Natural killer cell (primary cell): ENCODE data around the gene IKBIP. TPM values are rescaled to one million over a fixed set of nuclear protein-coding genes. Genes with fewer than 3 reads are reported as not detected.
A peak's percentile ranks its signal among the peaks of the same experiment; 100 is the strongest.

ENCODE experiments used
- ATAC-seq, 3 donors: fragments of 150-1000 bp in 2 of 3; fragments of 200-7000 bp in 1 of 3; cut with Tn5 transposase; 1 replicate in 1 of 3; 2 replicates in 2 of 3; pipeline ENCODE4 v1.10.0; 2021; ENCODE audit warnings: mild to moderate bottlenecking in 2 of 3, moderate library complexity in 2 of 3
- DNase-seq, 2 donors: peaks; one replicate each; pipeline versions ENCODE4 v3.0.0 to v3.0.0-alpha.2; 2013 to 2021; ENCODE audit warnings: mixed read lengths in 1 of 2
- H3K27ac ChIP-seq: one replicate; pipeline ENCODE4 v1.5.1; 2013; ENCODE audit warnings: mild to moderate bottlenecking, low read length
- H3K27me3 ChIP-seq: one replicate; pipeline ENCODE4 v1.6.1; 2013; ENCODE audit warnings: low read length; ENCODE audit not compliant: control insufficient read depth, insufficient read depth
- H3K36me3 ChIP-seq: one replicate; pipeline ENCODE4 v1.6.1; 2013; ENCODE audit warnings: low read length; ENCODE audit not compliant: control insufficient read depth, insufficient read depth
- H3K4me1 ChIP-seq: one replicate; pipeline ENCODE4 v1.6.1; 2013; ENCODE audit warnings: low read length; ENCODE audit not compliant: control insufficient read depth, insufficient read depth
- H3K4me3 ChIP-seq: one replicate; pipeline ENCODE4 v1.5.1; 2013; ENCODE audit warnings: low read length
- H3K9me3 ChIP-seq: one replicate; pipeline ENCODE4 v1.6.1; 2013; ENCODE audit warnings: low read length; ENCODE audit not compliant: control insufficient read depth, insufficient read depth
- H3K27ac Mint-ChIP-seq, 2 donors: one replicate each; pipeline ENCODE4 v1.8.0; 2022; ENCODE audit warnings: mild to moderate bottlenecking in 2 of 2, mixed read lengths in 2 of 2, moderate library complexity in 1 of 2
- H3K27me3 Mint-ChIP-seq, 2 donors: one replicate each; pipeline ENCODE4 v1.8.0; 2022; ENCODE audit warnings: low read depth in 2 of 2, mixed read lengths in 2 of 2
- H3K36me3 Mint-ChIP-seq: one replicate; pipeline ENCODE4 v1.8.0; 2022; ENCODE audit warnings: mixed read lengths
- H3K4me1 Mint-ChIP-seq, 2 donors: one replicate each; pipeline ENCODE4 v1.8.0; 2022; ENCODE audit warnings: mixed read lengths in 2 of 2
- H3K4me3 Mint-ChIP-seq: one replicate; pipeline ENCODE4 v1.8.0; 2022; ENCODE audit warnings: mild to moderate bottlenecking, moderate library complexity, mixed read lengths
- H3K9me3 Mint-ChIP-seq, 2 donors: one replicate each; pipeline ENCODE4 v1.8.0; 2022; ENCODE audit warnings: mixed read lengths in 2 of 2
- CTCF ChIP-seq: fragments of 200-600 bp; IDR thresholded peaks from one replicate; pipeline ENCODE4 v1.8.0; 2022; ENCODE audit warnings: antibody characterized with exemption
- WGBS: methylation state at CpG from one replicate; pipeline ENCODE4 v1.1.7; 2013; ENCODE audit warnings: missing lambda C conversion rate; ENCODE audit not compliant: insufficient coverage; 5-methylcytosine and 5-hydroxymethylcytosine counted together
- intact Hi-C: fragments of 100-400 bp; cut with micrococcal nuclease; formaldehyde crosslinking; loops from one replicate; pipeline ENCODE4 v1.14.2; 2022
- total RNA-seq, 4 donors: library from RNA; stranded (reverse); fragments of 120-200 nt in 1 of 4; gene quantifications; one replicate each; pipeline versions ENCODE4 v1.2.3 to v1.2.4, GENCODE V29; 2013 to 2022

The IKBIP gene
- total RNA-seq, 3 donors from 2014 or later (not counting 1 experiment from before 2014, with no cell fraction given) = 3.9 to 6.3 (median 4.6) TPM

GRCh38 chr12:98612696-98613334 is 31.8 kb downstream of the IKBIP start:
- intact Hi-C loops = loop anchor here (1.0 to 2.0 kb wide), 2 partner anchors 18 to 32 kb away; partner anchors contain the start of gene APAF1
- WGBS = 41% methylated on average over 4 of the region's 5 CpGs
- H3K4me3 ChIP-seq = no peak overlapping the region

GRCh38 chr12:98610596-98610995 is 34.0 kb downstream of the IKBIP start:
- H3K4me3 Mint-ChIP-seq = no peak overlapping the region
- peak overlapping the region in 1 of 2 donors; percentile 91 for H3K27ac Mint-ChIP-seq

More at GRCh38 chr12:98612696-98613334, 31.8 kb downstream of the IKBIP start:
- DNase-seq (peak in 1 of 2 donors; percentile 35), ATAC-seq (peak; percentile 85 to 97 (median 96))
- H3K36me3 ChIP-seq = no peaks in the 10 kb centered on the region
- no peaks in the 10 kb centered on the region for H3K27me3 Mint-ChIP-seq
- no peaks in the 10 kb centered on the region for H3K9me3 ChIP-seq
- peaks cover 8 to 9% of the 10 kb centered on the region in 2 donors for H3K4me1 Mint-ChIP-seq
- peak overlapping the region; percentile 56 for H3K27ac ChIP-seq
- peak overlapping the region; percentile 86 to 91 for H3K27ac Mint-ChIP-seq
- TF ChIP-seq CTCF = no peak
- H3K4me1 ChIP-seq = peaks cover 13% of the 10 kb centered on the region
- no peaks in the 10 kb centered on the region for H3K36me3 Mint-ChIP-seq
- H3K27me3 ChIP-seq = no peaks in the 10 kb centered on the region
- H3K9me3 Mint-ChIP-seq = no peaks in the 10 kb centered on the region
- peak overlapping the region; percentile 45 for H3K4me3 Mint-ChIP-seq

DNA sequence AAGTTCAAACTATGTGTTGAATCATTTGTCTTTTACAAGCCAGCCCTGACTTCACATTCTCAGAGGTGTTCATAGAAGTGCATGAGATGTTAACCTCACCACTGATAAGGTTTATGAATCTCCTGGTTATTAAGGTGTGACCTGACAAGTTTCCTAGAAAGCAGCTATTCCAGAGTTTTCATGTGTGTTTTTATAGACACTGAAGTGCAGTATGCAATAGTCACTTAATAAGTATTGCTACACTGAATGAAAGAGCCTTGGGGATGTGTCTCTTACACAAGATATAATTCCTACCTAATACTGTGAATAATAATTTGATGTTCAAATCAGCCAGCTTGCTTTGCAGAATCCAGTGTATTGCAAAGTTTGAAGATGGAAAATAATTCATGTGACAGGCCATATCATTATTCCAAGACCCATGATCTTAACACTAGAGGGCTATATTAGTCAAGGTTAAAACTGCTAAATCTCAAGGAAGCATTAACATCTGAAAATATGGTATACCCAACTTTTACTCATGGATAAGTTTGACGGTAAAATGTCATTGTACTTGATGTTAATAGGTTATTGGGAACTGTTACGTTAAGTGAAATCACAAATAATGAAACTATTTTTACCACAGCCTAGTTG is 38.1 kb downstream of the IKBIP start:
- ATAC-seq (no peak), DNase-seq (no peak)
- Histone ChIP-seq H3K4me1 (peaks cover 12% of the 10 kb centered on the region), H3K4me3 (no peak overlapping the region), H3K36me3 (peaks cover 31% of the 10 kb centered on the region), H3K27me3 (no peaks in the 10 kb centered on the region), H3K9me3 (no peaks in the 10 kb centered on the region), H3K27ac (no peak overlapping the region)
- Mint-ChIP-seq H3K27me3 (no peaks in the 10 kb centered on the region), H3K36me3 (peaks cover 12% of the 10 kb centered on the region), H3K4me3 (peak overlapping the region; percentile 53), H3K27ac (peak overlapping the region; percentile 36 to 68), H3K4me1 (peaks cover 7 to 11% of the 10 kb centered on the region in 2 donors), H3K9me3 (no peaks in the 10 kb centered on the region)
- no peak for TF ChIP-seq CTCF
- no CpG with 5 or more reads among the region's 2 CpGs for WGBS
- intact Hi-C loops = no loop called here

More at GRCh38 chr12:98610596-98610995, 34.0 kb downstream of the IKBIP start:
- Histone ChIP-seq H3K27ac (no peak overlapping the region), H3K4me3 (no peak overlapping the region), H3K4me1 (peaks cover 22% of the 10 kb centered on the region), H3K36me3 (no peaks in the 10 kb centered on the region), H3K9me3 (no peaks in the 10 kb centered on the region), H3K27me3 (no peaks in the 10 kb centered on the region)
- peaks cover 13 to 14% of the 10 kb centered on the region in 2 donors for H3K4me1 Mint-ChIP-seq
- ATAC-seq = no peak
- no peak for TF ChIP-seq CTCF
- DNase-seq = no peak
- H3K27me3 Mint-ChIP-seq = no peaks in the 10 kb centered on the region
- H3K36me3 Mint-ChIP-seq = no peaks in the 10 kb centered on the region
- WGBS = no CpG with 5 or more reads among the region's 2 CpGs
- no peaks in the 10 kb centered on the region for H3K9me3 Mint-ChIP-seq
- intact Hi-C loops = no loop called here
